Natural killer cell (primary cell): Measurements from ENCODE around the gene GASK1A. TPM values are rescaled to one million over a fixed set of nuclear protein-coding genes. Genes with fewer than 3 reads are reported as not detected.

Source experiments
- ATAC-seq, 3 donors: fragments of 150-1000 bp in 2 of 3; fragments of 200-7000 bp in 1 of 3; cut with Tn5 transposase; 1 replicate in 1 of 3; 2 replicates in 2 of 3; pipeline ENCODE4 v1.10.0; 2021; ENCODE audit warnings: mild to moderate bottlenecking in 2 of 3, moderate library complexity in 2 of 3
- DNase-seq, 2 donors: peaks; one replicate each; pipeline versions ENCODE4 v3.0.0 to v3.0.0-alpha.2; 2013 to 2021; ENCODE audit warnings: mixed read lengths in 1 of 2
- H3K27ac ChIP-seq: one replicate; pipeline ENCODE4 v1.5.1; 2013; ENCODE audit warnings: mild to moderate bottlenecking, low read length
- H3K27me3 ChIP-seq: one replicate; pipeline ENCODE4 v1.6.1; 2013; ENCODE audit warnings: low read length; ENCODE audit not compliant: control insufficient read depth, insufficient read depth
- H3K36me3 ChIP-seq: one replicate; pipeline ENCODE4 v1.6.1; 2013; ENCODE audit warnings: low read length; ENCODE audit not compliant: control insufficient read depth, insufficient read depth
- H3K4me1 ChIP-seq: one replicate; pipeline ENCODE4 v1.6.1; 2013; ENCODE audit warnings: low read length; ENCODE audit not compliant: control insufficient read depth, insufficient read depth
- H3K4me3 ChIP-seq: one replicate; pipeline ENCODE4 v1.5.1; 2013; ENCODE audit warnings: low read length
- H3K9me3 ChIP-seq: one replicate; pipeline ENCODE4 v1.6.1; 2013; ENCODE audit warnings: low read length; ENCODE audit not compliant: control insufficient read depth, insufficient read depth
- H3K27ac Mint-ChIP-seq, 2 donors: one replicate each; pipeline ENCODE4 v1.8.0; 2022; ENCODE audit warnings: mild to moderate bottlenecking in 2 of 2, mixed read lengths in 2 of 2, moderate library complexity in 1 of 2
- H3K27me3 Mint-ChIP-seq, 2 donors: one replicate each; pipeline ENCODE4 v1.8.0; 2022; ENCODE audit warnings: low read depth in 2 of 2, mixed read lengths in 2 of 2
- H3K36me3 Mint-ChIP-seq: one replicate; pipeline ENCODE4 v1.8.0; 2022; ENCODE audit warnings: mixed read lengths
- H3K4me1 Mint-ChIP-seq, 2 donors: one replicate each; pipeline ENCODE4 v1.8.0; 2022; ENCODE audit warnings: mixed read lengths in 2 of 2
- H3K4me3 Mint-ChIP-seq: one replicate; pipeline ENCODE4 v1.8.0; 2022; ENCODE audit warnings: mild to moderate bottlenecking, moderate library complexity, mixed read lengths
- H3K9me3 Mint-ChIP-seq, 2 donors: one replicate each; pipeline ENCODE4 v1.8.0; 2022; ENCODE audit warnings: mixed read lengths in 2 of 2
- CTCF ChIP-seq: fragments of 200-600 bp; IDR thresholded peaks from one replicate; pipeline ENCODE4 v1.8.0; 2022; ENCODE audit warnings: antibody characterized with exemption
- WGBS: methylation state at CpG from one replicate; pipeline ENCODE4 v1.1.7; 2013; ENCODE audit warnings: missing lambda C conversion rate; ENCODE audit not compliant: insufficient coverage; 5-methylcytosine and 5-hydroxymethylcytosine counted together
- intact Hi-C: fragments of 100-400 bp; cut with micrococcal nuclease; formaldehyde crosslinking; loops from one replicate; pipeline ENCODE4 v1.14.2; 2022
- total RNA-seq, 4 donors: library from RNA; stranded (reverse); fragments of 120-200 nt in 1 of 4; gene quantifications; one replicate each; pipeline versions ENCODE4 v1.2.3 to v1.2.4, GENCODE V29; 2013 to 2022

Gene GASK1A
- total RNA-seq, 3 donors from 2014 or later (not counting 1 experiment from before 2014, with no cell fraction given) = 0.12 to 0.34 TPM; not detected in 1

- H3K27ac ChIP-seq = no peak overlapping the region
- peaks cover 3 to 6% of the 10 kb centered on the region in 2 donors for H3K27me3 Mint-ChIP-seq
- no peaks in the 10 kb centered on the region for H3K4me1 ChIP-seq
- H3K4me1 Mint-ChIP-seq = peaks cover 0 to 7% of the 10 kb centered on the region in 2 donors
- no peaks in the 10 kb centered on the region for H3K27me3 ChIP-seq
- no peak for DNase-seq
- no peak overlapping the region for H3K27ac Mint-ChIP-seq
- peaks cover 4% of the 10 kb centered on the region for H3K36me3 Mint-ChIP-seq
- intact Hi-C loops = no loop called here
- no peak for ATAC-seq
- no peak for TF ChIP-seq CTCF
- H3K9me3 Mint-ChIP-seq = peaks cover 0 to under 1% of the 10 kb centered on the region in 2 donors
- WGBS = 82% methylated on average over 11 of the region's 15 CpGs
- no peaks in the 10 kb centered on the region for H3K36me3 ChIP-seq
- no peak overlapping the region for H3K4me3 Mint-ChIP-seq
- no peak overlapping the region for H3K4me3 ChIP-seq
- H3K9me3 ChIP-seq = no peaks in the 10 kb centered on the region
Observed at GRCh38 chr3:43055806-43056770, 77.0 kb downstream of the GASK1A start.

- H3K27me3 Mint-ChIP-seq = peaks cover 0 to under 1% of the 10 kb centered on the region in 2 donors
- H3K4me3 ChIP-seq = no peak overlapping the region
- peaks cover 0 to 7% of the 10 kb centered on the region in 2 donors for H3K4me1 Mint-ChIP-seq
- no peaks in the 10 kb centered on the region for H3K27me3 ChIP-seq
- no peaks in the 10 kb centered on the region for H3K9me3 Mint-ChIP-seq
- TF ChIP-seq CTCF = no peak
- no peak overlapping the region for H3K27ac Mint-ChIP-seq
- H3K4me3 Mint-ChIP-seq = no peak overlapping the region
- H3K27ac ChIP-seq = no peak overlapping the region
- no peak for DNase-seq
- no peaks in the 10 kb centered on the region for H3K36me3 ChIP-seq
- H3K9me3 ChIP-seq = no peaks in the 10 kb centered on the region
- intact Hi-C loops = no loop called here
- no peaks in the 10 kb centered on the region for H3K4me1 ChIP-seq
- 88% methylated on average over 1 of the region's 1 CpG for WGBS
- no peak for ATAC-seq
- no peaks in the 10 kb centered on the region for H3K36me3 Mint-ChIP-seq
Observed at GRCh38 chr3:43059456-43059855, 80.3 kb downstream of the GASK1A start.

GRCh38 chr3:43061101-43061895 is 82.2 kb downstream of the GASK1A start:
- 93% methylated on average over 6 of the region's 8 CpGs for WGBS
- Mint-ChIP-seq H3K4me3 (no peak overlapping the region), H3K27ac (no peak overlapping the region), H3K27me3 (no peaks in the 10 kb centered on the region), H3K4me1 (peaks cover 0 to 7% of the 10 kb centered on the region in 2 donors), H3K36me3 (no peaks in the 10 kb centered on the region), H3K9me3 (no peaks in the 10 kb centered on the region)
- Histone ChIP-seq H3K9me3 (no peaks in the 10 kb centered on the region), H3K27me3 (no peaks in the 10 kb centered on the region), H3K36me3 (no peaks in the 10 kb centered on the region), H3K4me1 (no peaks in the 10 kb centered on the region), H3K4me3 (no peak overlapping the region), H3K27ac (no peak overlapping the region)
- DNase-seq = no peak
- ATAC-seq = no peak
- intact Hi-C loops = no loop called here
- no peak for TF ChIP-seq CTCF
